Osteocyte (in vitro differentiated cells): Measurements from ENCODE around the gene UBR7. TPM values are rescaled to one million over a fixed set of nuclear protein-coding genes. Genes with fewer than 3 reads are reported as not detected.

Experiments used
- DNase-seq: peaks from one replicate; pipeline ENCODE4 v3.0.0; 2021; ENCODE audit warnings: mixed read lengths; ENCODE audit not compliant: unreplicated experiment; ENCODE audit errors: extremely low spot score
- H3K27ac Mint-ChIP-seq: one replicate; pipeline ENCODE4 v1.8.0; 2021; ENCODE audit warnings: mild to moderate bottlenecking, mixed read lengths; ENCODE audit not compliant: unreplicated experiment
- H3K27me3 Mint-ChIP-seq: one replicate; pipeline ENCODE4 v1.8.0; 2021; ENCODE audit warnings: mixed read lengths; ENCODE audit not compliant: unreplicated experiment
- H3K36me3 Mint-ChIP-seq: one replicate; pipeline ENCODE4 v1.8.0; 2021; ENCODE audit warnings: mixed read lengths; ENCODE audit not compliant: unreplicated experiment
- H3K4me1 Mint-ChIP-seq: one replicate; pipeline ENCODE4 v1.8.0; 2021; ENCODE audit warnings: mixed read lengths; ENCODE audit not compliant: unreplicated experiment
- H3K4me3 Mint-ChIP-seq: one replicate; pipeline ENCODE4 v1.8.0; 2021; ENCODE audit warnings: mild to moderate bottlenecking, moderate library complexity, mixed read lengths; ENCODE audit not compliant: unreplicated experiment
- H3K9me3 Mint-ChIP-seq: one replicate; pipeline ENCODE4 v1.8.0; 2021; ENCODE audit warnings: mixed read lengths; ENCODE audit not compliant: unreplicated experiment
- CTCF ChIP-seq: fragments of 200-600 bp; sonication (generic); IDR thresholded peaks from 2 replicates; pipeline ENCODE4 v1.5.0; 2021; ENCODE audit warnings: antibody characterized with exemption, mild to moderate bottlenecking, moderate library complexity
- total RNA-seq: library from RNA; stranded (reverse); gene quantifications from 2 replicates; pipeline ENCODE4 v1.2.1, GENCODE V29; 2021

Gene UBR7
- total RNA-seq, 1 donor from 2014 or later, result 24.7 TPM

- H3K27me3 Mint-ChIP-seq, result no peaks in the 10 kb centered on the region
- H3K27ac Mint-ChIP-seq, result no peak overlapping the region
- peaks cover 11% of the 10 kb centered on the region for H3K4me1 Mint-ChIP-seq
- no peak overlapping the region for H3K4me3 Mint-ChIP-seq
- H3K9me3 Mint-ChIP-seq, result no peaks in the 10 kb centered on the region
- no peak for TF ChIP-seq CTCF
- no peaks in the 10 kb centered on the region for H3K36me3 Mint-ChIP-seq
- DNase-seq, result no peak
Observed at GRCh38 chr14:93201155-93201704, 5.8 kb upstream of the UBR7 start.

GRCh38 chr14:93207468-93208308 lies 632 bp downstream of the UBR7 start:
- Mint-ChIP-seq H3K9me3 (no peaks in the 10 kb centered on the region), H3K27me3 (no peaks in the 10 kb centered on the region), H3K4me3 (peak overlapping the region; percentile 100), H3K27ac (peak overlapping the region; percentile 99), H3K4me1 (peaks cover 35% of the 10 kb centered on the region), H3K36me3 (peaks cover 9% of the 10 kb centered on the region)
- peak; percentile 86 for DNase-seq
- TF ChIP-seq CTCF, result peak; percentile 61

GRCh38 chr14:93212432-93212831 lies 5.4 kb downstream of the UBR7 start:
- peaks cover 18% of the 10 kb centered on the region for H3K36me3 Mint-ChIP-seq
- no peaks in the 10 kb centered on the region for H3K9me3 Mint-ChIP-seq
- no peak overlapping the region for H3K27ac Mint-ChIP-seq
- TF ChIP-seq CTCF, result no peak
- peaks cover 18% of the 10 kb centered on the region for H3K4me1 Mint-ChIP-seq
- H3K4me3 Mint-ChIP-seq, result no peak overlapping the region
- no peaks in the 10 kb centered on the region for H3K27me3 Mint-ChIP-seq
- DNase-seq, result no peak

GRCh38 chr14:93214598-93214997 lies 7.5 kb downstream of the UBR7 start:
- DNase-seq, result no peak
- H3K27me3 Mint-ChIP-seq, result no peaks in the 10 kb centered on the region
- H3K9me3 Mint-ChIP-seq, result no peaks in the 10 kb centered on the region
- H3K27ac Mint-ChIP-seq, result no peak overlapping the region
- no peak overlapping the region for H3K4me3 Mint-ChIP-seq
- H3K36me3 Mint-ChIP-seq, result peaks cover 23% of the 10 kb centered on the region
- TF ChIP-seq CTCF, result no peak
- H3K4me1 Mint-ChIP-seq, result peaks cover under 1% of the 10 kb centered on the region

- peak; percentile 63 for TF ChIP-seq CTCF
- Mint-ChIP-seq H3K4me3 (no peak overlapping the region), H3K36me3 (peaks cover 33% of the 10 kb centered on the region), H3K27me3 (no peaks in the 10 kb centered on the region), H3K4me1 (no peaks in the 10 kb centered on the region), H3K27ac (no peak overlapping the region), H3K9me3 (no peaks in the 10 kb centered on the region)
- peak; percentile 27 for DNase-seq
Observed at GRCh38 chr14:93219103-93219726, 12.2 kb downstream of the UBR7 start.
